NB4 (cell line): Measurements from ENCODE around the gene KPTN.

Experiments
- DNase-seq: peaks from one replicate; pipeline ENCODE4 v3.0.0; 2010; ENCODE audit warnings: low read depth
- H3K4me3 ChIP-seq: one replicate; pipeline ENCODE4 v1.5.1; 2011; ENCODE audit warnings: mild to moderate bottlenecking, low read depth, low read length, moderate library complexity
- MYC ChIP-seq: IDR thresholded peaks from 2 replicates; pipeline ENCODE4 v1.6.1; 2011; ENCODE audit warnings: low read depth, low read length
- POLR2A ChIP-seq: IDR thresholded peaks from 2 replicates; pipeline ENCODE4 v1.6.1; 2011; ENCODE audit warnings: mild to moderate bottlenecking; ENCODE audit not compliant: insufficient read length; ENCODE audit errors: extremely low read depth
- TF ChIP-seq, protein P1 (sequence below): IDR thresholded peaks from one replicate; pipeline ENCODE4 v1.5.1; 2012; ENCODE audit warnings: low read depth, low read length
- TF ChIP-seq, protein P2 (sequence below): IDR thresholded peaks from 2 replicates; pipeline ENCODE4 v1.6.1; 2011; ENCODE audit warnings: low read depth, low read length

Gene KPTN

DNA sequence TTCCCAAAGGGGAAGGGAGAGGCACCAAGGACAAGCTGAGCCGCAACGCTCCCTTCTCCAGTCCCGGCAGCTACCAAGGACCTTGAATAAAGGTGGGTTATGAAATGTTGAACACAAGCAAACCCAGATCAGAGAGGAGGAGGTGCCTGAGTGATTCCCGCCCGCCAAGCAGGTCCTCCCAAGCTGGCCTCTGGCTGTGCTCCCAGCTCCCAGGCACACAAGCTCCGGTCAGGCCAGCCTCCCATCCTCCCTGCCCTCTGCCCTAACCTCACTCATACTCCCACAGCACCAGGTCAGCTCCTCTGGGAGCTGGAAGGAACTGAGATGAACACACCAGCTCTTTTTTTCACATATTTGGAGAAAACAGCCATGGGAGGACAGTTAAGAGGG, 27.1 kb upstream of the KPTN start:
- TF ChIP-seq, protein P1, sequence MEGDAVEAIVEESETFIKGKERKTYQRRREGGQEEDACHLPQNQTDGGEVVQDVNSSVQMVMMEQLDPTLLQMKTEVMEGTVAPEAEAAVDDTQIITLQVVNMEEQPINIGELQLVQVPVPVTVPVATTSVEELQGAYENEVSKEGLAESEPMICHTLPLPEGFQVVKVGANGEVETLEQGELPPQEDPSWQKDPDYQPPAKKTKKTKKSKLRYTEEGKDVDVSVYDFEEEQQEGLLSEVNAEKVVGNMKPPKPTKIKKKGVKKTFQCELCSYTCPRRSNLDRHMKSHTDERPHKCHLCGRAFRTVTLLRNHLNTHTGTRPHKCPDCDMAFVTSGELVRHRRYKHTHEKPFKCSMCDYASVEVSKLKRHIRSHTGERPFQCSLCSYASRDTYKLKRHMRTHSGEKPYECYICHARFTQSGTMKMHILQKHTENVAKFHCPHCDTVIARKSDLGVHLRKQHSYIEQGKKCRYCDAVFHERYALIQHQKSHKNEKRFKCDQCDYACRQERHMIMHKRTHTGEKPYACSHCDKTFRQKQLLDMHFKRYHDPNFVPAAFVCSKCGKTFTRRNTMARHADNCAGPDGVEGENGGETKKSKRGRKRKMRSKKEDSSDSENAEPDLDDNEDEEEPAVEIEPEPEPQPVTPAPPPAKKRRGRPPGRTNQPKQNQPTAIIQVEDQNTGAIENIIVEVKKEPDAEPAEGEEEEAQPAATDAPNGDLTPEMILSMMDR = no peak
- TF ChIP-seq MYC (no peak), POLR2A (no peak)
- TF ChIP-seq, protein P2, sequence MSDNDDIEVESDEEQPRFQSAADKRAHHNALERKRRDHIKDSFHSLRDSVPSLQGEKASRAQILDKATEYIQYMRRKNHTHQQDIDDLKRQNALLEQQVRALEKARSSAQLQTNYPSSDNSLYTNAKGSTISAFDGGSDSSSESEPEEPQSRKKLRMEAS = no peak
- no peak for DNase-seq
- H3K4me3 ChIP-seq = no peak overlapping the region

DNA sequence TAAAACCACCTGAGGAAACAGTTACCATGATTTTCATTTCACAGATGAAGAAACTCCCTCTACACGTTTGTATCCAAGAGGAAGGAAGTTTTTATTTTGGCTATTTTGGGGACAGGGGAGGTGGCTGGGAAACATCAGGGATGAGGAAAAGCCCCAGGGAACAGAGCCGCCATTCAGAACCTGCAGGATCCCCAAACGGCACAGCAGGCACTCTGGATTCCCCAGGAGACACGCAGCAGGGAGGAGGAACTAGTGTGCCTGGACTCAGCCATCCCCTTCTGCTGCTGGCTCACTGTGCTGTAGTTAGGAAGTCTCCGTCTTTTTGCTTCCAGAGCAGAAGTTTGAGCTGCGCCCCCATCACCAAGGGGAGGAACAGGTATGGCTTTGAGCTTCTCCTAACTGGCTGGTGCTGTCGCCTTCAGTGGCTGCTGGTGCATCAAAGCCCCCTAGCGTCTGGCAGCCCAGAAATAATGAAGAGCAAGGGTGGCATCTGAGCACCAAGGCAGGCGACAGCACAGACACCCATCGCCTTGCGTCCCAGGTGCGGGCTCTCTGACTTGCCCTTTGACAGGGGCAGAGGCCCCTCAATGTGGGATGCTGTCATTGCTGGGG, 26.6 kb upstream of the KPTN start:
- TF ChIP-seq, protein P1 = no peak
- TF ChIP-seq, protein P2 = no peak
- TF ChIP-seq MYC = no peak
- TF ChIP-seq POLR2A = no peak
- H3K4me3 ChIP-seq = no peak overlapping the region
- DNase-seq = no peak

DNA sequence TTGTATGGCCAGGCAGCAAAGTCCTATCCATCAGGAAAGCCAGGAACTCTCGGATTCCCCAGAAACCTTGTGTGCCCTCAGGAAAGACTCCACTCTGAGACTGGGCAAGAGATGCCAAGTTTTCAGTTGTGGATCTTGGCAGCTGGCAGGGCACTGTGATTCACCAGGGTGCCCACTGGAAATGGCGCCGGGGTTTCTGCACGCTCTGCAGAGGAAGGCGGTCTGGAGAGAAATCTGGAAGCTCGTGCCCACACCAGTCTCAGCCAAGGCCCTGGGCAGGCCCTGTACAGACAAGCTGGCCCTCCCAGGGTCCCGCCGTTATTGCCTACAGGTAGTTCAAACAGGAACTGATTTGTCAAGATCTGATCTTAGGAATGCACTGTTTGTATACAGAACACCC, 26.0 kb upstream of the KPTN start:
- TF ChIP-seq MYC = no peak
- TF ChIP-seq, protein P2 = no peak
- TF ChIP-seq POLR2A = no peak
- TF ChIP-seq, protein P1 = no peak
- no peak for DNase-seq
- no peak overlapping the region for H3K4me3 ChIP-seq

DNA sequence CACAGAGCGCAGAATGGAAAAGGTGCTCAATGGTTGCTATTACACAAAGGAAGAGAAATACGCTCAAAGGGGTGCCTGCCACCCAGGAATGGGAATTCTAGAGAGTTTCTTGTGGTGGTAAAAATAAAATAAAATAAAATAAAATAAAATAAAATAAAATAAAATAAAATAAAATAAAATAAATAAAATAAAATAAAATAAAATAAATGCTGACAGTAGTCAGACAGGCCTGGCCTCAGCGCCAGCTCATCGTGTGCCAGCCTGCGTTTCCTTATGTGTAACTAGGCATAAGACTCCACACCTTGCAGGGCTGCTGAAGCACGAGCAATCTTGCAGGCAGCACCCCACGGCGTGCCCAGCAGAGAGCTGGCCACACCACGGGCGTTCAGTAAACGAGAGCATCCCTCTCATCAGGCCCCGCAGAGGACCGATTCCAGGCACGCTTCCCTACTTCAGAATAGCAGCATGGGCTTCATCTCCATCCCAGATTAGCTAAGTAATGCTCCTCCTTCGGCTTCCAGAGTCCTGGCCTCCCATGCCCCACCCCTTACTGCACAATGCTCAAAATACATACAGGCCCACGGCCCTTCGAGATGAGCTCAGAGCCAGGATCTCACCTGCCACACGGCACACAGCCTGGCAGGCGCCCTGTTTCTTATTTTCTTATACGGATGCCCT, 25.3 kb upstream of the KPTN start:
- TF ChIP-seq POLR2A = no peak
- TF ChIP-seq, protein P1 = no peak
- TF ChIP-seq MYC = no peak
- TF ChIP-seq, protein P2 = no peak
- H3K4me3 ChIP-seq = no peak overlapping the region
- DNase-seq = no peak

DNA sequence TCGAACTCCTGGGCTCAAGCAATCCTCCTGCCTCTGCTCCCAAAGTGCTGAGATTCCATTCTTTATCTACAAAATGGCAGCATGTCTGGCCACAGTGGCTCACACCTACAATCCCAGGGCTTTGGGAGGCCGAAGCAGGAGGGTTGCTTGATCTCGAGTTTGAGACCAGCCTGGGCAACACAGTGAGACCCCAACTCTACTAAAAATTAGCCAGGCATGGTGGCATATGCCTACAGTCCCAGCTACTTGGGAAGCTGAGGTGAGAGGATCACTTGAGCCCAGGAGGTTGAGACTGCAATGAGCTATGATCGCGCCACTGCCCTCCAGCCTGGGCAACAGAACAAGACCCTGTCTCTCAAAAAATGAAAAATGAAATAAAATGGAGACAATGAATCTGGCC, 24.7 kb upstream of the KPTN start:
- no peak for DNase-seq
- TF ChIP-seq, protein P1 = no peak
- TF ChIP-seq MYC = no peak
- TF ChIP-seq, protein P2 = no peak
- TF ChIP-seq POLR2A = no peak

More for the DNA sequence above, 24.7 kb upstream of the KPTN start:
- H3K4me3 ChIP-seq = no peak overlapping the region
